Fibroblast of mammary gland (primary cell): ENCODE measurements around the gene DENND2A.
"Not testable (repeated sequence)": the region's sequence is repeated elsewhere in the genome, so short reads cannot be mapped to it uniquely, and the experiment has no call there.

Source experiments
- DNase-seq: peaks from one replicate; pipeline ENCODE4 v3.0.0-alpha.2; 2010; ENCODE audit warnings: low read depth
- H3K4me3 ChIP-seq: 2 replicates; pipeline ENCODE4 v1.5.1; 2011; ENCODE audit warnings: low read depth, mild to moderate bottlenecking, low read length, moderate library complexity; ENCODE audit not compliant: control insufficient read depth
- TF ChIP-seq, protein P1 (sequence below): conservative IDR thresholded peaks from 2 replicates; pipeline ENCODE4 v1.5.1; 2011; ENCODE audit warnings: low read depth, low read length, inconsistent platforms; ENCODE audit not compliant: control insufficient read depth, insufficient read depth

DENND2A gene

DNA sequence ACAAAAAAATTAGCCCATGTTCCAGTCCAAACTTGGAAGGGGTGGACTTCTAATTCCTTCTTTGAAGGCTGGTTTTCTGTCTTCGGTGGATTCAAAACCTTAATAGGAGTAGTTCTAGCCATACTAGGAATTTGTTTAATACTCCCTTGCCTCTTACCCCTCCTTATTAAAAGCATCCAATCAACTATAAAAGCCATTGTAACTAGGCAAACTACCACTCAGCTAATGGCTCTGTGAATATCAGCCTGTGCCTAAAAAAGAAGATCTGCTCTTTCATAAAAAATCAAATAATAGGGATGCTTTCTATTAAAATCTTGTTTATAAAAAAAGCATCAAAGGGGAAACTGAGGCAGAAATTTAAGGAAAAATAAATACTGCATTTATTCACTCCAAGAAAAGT is 28.0 kb upstream of the DENND2A start:
- TF ChIP-seq, protein P1, sequence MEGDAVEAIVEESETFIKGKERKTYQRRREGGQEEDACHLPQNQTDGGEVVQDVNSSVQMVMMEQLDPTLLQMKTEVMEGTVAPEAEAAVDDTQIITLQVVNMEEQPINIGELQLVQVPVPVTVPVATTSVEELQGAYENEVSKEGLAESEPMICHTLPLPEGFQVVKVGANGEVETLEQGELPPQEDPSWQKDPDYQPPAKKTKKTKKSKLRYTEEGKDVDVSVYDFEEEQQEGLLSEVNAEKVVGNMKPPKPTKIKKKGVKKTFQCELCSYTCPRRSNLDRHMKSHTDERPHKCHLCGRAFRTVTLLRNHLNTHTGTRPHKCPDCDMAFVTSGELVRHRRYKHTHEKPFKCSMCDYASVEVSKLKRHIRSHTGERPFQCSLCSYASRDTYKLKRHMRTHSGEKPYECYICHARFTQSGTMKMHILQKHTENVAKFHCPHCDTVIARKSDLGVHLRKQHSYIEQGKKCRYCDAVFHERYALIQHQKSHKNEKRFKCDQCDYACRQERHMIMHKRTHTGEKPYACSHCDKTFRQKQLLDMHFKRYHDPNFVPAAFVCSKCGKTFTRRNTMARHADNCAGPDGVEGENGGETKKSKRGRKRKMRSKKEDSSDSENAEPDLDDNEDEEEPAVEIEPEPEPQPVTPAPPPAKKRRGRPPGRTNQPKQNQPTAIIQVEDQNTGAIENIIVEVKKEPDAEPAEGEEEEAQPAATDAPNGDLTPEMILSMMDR, result no peak
- DNase-seq, result no peak
- no peak overlapping the region for H3K4me3 ChIP-seq

DNA sequence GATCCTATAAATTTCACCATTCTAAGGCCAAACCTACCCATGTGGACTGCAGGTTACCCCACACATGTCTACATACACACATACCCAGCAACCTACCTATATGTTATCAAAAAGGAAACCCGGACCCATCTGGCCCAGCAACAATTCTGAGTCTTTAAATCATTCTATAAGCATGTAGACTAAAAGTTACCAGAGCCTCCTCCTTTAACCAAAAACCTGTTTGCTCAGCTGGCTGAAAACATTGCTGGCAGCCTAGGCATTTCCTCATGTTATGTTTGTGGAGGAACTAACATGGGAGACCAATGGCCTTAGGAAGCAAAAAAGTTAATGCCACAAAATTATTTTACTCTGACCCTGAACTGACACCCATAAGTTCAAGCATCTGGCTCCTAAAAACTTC is 26.9 kb upstream of the DENND2A start:
- DNase-seq, result no peak
- TF ChIP-seq, protein P1, result no peak
- H3K4me3 ChIP-seq, result no peak overlapping the region

DNA sequence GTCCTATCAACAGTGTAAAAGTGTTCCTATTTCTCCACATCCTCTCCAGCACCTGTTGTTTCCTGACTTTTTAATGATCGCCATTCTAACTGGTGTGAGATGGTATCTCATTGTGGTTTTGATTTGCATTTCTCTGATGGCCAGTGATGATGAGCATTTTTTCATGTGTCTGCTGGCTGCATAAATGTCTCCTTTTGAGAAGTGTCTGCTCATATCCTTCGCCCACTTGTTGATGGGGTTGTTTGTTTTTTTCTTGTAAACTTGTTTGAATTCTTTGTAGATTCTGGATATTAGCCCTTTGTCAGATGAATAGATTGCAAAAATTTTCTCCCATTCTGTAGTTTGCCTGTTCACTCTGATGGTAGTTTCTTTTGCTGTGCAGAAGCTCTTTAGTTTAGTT is 22.3 kb upstream of the DENND2A start:
- DNase-seq, H3K4me3 ChIP-seq: not testable (repeated sequence)

DNA sequence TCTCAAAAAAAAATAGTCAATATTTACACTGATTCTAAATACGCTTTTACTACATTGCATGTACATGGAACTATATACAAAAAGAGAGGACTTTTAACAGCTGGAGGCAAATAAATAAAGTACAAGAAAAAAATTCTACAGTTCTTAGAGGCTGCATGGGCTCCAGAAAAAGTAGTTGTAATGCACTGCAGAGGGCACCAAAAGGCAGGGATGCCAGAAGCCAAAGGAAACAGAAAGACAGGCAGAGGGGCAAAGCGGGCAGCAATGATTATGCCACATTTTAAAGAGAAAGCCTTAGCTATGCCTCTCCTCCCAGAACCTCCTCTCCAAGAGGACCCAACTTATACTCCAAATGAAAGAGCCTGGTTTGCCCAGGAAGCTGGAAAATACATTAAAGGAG is 20.5 kb upstream of the DENND2A start:
- no peak for DNase-seq
- TF ChIP-seq, protein P1, result no peak

DNA sequence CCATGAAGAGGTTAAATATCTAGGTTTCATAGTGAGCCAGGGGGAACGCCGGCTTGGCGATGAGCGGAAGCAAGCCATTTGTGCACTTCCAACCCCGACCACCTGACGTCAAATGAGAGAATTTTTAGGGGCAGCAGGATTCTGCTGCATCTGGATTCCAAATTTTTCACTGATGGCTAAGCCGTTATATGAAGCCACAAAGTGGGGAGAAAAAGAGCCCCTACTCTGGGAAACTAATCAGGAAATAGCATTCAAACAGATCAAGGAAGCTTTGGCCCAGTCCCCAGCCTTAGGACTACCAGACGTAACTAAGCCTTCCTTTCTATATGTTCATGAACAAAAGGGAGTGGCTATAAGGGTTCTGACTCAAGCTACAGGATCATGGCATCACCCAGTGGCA is 19.2 kb upstream of the DENND2A start:
- no peak overlapping the region for H3K4me3 ChIP-seq
- TF ChIP-seq, protein P1, result no peak
- peak; percentile 29 for DNase-seq

More for the DNA sequence above, 20.5 kb upstream of the DENND2A start:
- no peak overlapping the region for H3K4me3 ChIP-seq

DNA sequence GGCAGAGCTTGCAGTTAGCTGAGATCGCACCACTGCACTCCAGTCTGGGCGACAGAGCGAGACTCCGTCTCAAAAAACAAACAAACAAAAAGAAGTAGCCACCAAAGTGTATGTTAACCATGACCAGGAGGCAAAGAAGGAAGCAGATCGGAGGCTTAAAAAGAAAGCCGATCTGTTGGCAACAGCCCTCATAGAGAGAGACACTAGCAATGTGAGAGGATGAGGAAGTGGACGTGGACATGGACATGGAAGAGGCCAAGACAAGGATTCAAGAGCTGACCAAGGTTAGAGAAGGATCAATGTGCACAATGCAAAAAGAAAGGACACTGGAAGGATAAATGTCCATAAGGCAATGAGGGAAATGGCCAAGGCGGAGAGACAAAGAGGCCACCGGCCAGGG is 17.3 kb upstream of the DENND2A start:
- DNase-seq, result no peak
- no peak overlapping the region for H3K4me3 ChIP-seq
- TF ChIP-seq, protein P1, result no peak

DNA sequence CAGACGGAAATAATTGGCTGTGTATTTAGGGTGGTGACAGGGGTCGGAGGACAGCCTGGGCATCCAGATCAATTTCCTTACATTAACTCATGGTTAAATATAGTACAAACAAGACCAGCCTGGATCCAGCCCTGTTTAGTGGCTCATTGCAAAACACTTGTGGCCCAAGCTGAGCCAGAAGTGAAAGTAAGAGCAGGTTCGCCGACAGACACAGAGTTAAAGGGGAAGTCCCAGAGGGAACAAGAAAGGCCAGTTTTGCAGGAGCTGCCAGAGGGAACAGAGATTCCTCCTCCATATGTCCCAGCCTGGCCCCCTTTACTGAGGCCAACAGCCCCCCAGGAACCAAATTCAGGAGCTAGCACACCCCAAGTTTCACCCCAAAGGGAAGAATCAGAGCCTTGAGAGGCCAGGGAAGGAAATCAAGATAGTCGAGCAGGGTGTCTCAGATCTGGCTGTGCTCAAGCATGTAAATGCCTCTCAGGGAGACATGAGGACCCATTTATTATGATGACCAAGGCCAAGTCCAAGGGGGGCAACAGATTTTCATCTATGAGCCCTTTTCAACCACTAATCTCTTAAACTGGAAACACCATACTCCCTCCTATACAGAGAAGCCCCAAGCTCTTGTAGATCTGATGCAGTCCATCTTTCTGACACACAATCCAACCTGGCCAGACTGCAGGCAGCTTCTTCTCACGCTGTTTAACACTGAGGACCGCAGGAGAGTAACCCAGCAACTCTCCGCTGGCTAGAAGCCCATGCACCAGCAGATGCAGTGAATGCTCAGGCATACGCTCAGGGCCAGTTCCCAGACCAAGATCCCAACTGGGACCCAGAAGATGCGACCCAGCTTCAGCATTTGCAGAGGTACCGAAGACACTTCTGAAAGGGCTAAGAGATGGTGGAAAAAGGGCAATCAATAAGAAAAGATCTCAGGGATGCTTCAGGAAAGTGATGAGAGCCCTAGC is 16.2 kb upstream of the DENND2A start:
- DNase-seq, result no peak
- H3K4me3 ChIP-seq, result no peak overlapping the region
- TF ChIP-seq, protein P1, result no peak
